NCI-H1105 treated with DMSO at 0.1 percent for 48 hours (cell line): ENCODE data around the gene PAIP1.
"Not testable (repeated sequence)": the region's sequence is repeated elsewhere in the genome, so short reads cannot be mapped to it uniquely, and the experiment has no call there.

ENCODE experiments used
- DNase-seq: peaks from one replicate; lab custom pipeline; 2025; lab: John Stamatoyannopoulos, UW

The PAIP1 gene

DNA sequence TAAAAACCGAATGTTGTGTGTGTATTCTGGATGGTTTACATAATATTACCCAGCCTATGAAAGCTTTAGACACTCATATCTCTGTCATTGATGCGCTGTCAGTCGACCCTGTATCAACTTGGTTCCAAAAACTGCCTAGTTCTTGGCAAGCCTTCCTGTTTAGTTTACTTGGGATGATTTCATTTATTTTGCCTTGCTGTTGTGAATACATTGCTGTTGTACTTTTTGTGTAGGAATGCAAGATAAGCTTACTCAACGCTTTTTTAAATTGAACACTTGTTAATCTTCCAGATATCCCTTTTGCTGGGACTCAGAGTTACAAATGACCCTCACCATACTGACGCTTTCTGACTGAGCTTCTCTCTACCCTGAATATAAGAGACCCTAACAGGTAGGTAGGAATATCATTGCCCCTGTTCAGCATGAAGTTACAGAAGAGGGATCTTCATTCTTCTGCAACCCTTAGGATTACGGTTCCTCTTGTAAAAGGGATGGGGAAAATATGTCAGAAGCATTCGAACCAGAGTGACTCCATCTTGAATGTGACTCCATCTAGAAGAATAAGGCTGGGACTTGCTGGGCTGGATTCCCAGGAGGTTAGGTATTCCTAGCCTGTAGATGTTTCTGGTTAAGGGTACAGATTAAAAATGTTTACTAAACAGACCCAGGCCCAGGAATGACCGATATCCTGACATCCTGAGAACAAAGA lies 13.7 kb upstream of the PAIP1 start:
- DNase-seq: no peak

- no peak for DNase-seq
Observed at GRCh38 chr5:43569236-43569746, 12.4 kb upstream of the PAIP1 start.

DNA sequence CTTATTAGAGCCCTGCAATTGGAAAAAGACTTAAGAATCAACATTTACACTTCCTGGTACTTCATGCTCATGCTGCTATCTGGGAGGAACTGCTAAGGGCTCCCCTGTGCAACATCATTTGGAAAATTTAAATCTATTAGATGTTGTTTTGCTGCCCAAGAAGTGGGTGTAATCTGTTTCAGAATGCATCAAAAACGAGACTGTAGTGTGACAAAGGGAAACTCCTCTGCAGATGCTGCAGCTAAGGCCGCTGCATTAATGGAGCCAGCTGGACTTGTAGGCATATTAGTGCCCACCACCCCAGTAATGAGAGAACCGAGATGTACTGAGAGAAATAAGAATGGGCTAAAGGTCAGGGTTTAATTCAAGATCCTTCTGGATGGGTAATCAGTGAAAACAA lies 11.1 kb upstream of the PAIP1 start:
- no peak for DNase-seq

- no peak for DNase-seq
Observed at GRCh38 chr5:43565043-43565442, 8.2 kb upstream of the PAIP1 start.

GRCh38 chr5:43564289-43564850 lies 7.5 kb upstream of the PAIP1 start:
- no peak for DNase-seq

- no peak for DNase-seq
Observed at GRCh38 chr5:43563321-43563720, 6.4 kb upstream of the PAIP1 start.

DNA sequence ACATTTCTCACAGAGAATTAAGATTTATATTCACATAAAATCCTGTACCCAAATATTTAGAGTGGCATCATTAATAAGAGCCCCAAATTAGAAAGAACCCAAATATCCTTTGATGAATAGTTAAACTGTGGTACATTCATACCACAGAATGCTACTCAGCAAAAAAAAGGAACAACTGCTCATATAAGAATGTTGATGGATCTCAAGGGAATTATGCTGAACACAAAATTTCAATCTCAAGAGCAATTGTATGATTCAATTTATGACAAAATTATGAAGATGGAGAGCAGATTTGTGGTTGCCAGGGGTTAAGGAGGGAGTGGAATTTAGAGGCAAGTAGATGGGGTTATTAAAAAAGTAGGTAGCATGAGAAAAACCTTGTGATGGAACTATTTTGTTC lies 4.5 kb upstream of the PAIP1 start:
- DNase-seq: no peak

GRCh38 chr5:43560128-43560527 lies 3.3 kb upstream of the PAIP1 start:
- no peak for DNase-seq

DNA sequence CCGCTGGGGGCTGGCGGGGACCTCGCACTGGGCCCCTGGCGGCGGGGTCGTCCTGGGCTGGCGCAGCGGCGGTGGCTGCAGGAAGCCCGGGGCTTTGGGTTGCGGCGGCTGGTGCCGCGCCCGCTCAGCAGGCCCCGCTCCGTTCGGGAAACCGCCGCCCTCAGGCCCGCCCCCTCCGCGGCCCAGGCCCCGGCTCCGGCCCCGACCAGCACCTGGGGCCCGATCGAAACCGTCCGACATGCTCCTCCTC lies 345 bp downstream of the PAIP1 start:
- not testable (repeated sequence) for DNase-seq

GRCh38 chr5:43555895-43556606 lies 826 bp downstream of the PAIP1 start:
- DNase-seq: peak; percentile 43

DNA sequence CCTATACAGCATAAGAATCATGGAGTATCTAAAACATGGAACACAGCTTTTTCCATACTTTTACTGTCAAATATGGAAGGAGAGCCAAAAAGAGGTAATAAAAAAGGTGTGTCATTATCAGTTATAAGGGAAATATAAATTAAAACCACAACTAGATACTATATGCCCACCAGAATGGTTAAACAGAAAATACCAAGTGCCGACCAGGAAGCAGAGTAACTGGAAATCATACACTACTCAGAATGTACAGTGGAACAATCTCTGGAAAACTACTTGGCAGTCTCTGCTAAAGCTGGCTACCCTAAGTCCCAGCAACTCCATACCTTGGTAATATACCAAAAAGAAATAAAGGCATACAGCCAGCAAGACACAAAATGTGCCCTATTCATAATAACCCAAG lies 2.4 kb downstream of the PAIP1 start:
- no peak for DNase-seq

DNA sequence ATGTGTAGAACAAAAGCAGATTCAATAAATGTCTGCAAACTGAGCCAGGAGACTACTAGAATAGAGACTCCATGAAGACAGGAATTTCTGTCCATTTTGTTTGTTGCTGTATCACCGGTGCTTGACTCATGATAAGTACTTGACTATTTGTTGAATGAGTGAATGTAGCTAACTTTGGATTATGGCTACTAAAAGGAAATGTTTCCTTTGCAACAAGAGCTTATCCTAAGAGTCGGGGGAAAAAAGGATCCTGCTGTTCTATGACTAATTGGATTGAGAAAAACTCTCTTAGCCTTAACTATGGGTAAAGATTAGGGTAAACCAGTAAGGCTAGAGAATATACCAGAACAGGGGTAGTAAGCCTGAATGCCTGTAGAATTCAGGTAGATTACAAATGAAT lies 3.5 kb downstream of the PAIP1 start:
- DNase-seq: no peak

GRCh38 chr5:43551731-43552130 lies 5.1 kb downstream of the PAIP1 start:
- no peak for DNase-seq

GRCh38 chr5:43549272-43549671 lies 7.6 kb downstream of the PAIP1 start:
- DNase-seq: not testable (repeated sequence)

DNA sequence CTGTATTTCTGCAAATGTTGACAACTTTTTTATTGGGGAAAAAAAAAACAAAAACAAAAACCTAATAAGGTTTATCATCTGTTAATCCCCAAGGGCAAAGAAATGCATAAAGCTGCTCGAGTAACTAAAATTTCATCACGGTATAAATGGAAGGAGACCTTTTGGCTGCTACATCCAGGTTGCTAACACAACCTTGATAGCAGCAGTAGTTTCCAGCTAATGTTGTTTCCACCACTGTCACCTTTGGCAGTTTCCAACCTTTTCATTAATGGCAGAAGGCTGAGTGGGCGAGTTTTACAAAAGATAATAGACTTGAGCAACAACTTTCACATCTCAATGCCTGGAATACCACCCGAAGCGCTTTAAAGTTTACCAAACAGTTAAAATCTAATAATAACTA lies 8.5 kb downstream of the PAIP1 start:
- no peak for DNase-seq

- no peak for DNase-seq
Observed at GRCh38 chr5:43547532-43547931, 9.3 kb downstream of the PAIP1 start.

DNA sequence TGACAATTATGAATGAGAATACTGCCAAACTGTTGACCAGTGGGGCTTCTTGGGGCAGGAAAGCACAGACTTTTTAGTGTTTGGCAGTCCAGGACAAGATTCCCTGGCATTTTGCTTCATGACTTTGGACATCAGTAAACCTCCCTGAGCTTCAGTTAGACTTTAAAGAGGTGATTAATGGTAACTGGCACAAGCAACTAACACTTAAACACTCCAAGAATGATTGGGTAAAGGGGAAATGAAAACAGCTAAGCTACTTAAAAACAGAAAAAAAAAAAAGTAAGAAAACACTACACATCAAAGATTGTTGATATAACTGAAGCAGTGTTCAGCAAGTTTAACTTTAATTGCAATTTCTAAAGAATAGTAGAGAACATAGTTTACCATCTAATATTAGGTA lies 13.4 kb downstream of the PAIP1 start:
- DNase-seq: no peak

- no peak for DNase-seq
Observed at GRCh38 chr5:43540746-43541145, 16.1 kb downstream of the PAIP1 start.

GRCh38 chr5:43536972-43537371 lies 19.9 kb downstream of the PAIP1 start:
- DNase-seq: no peak

GRCh38 chr5:43533646-43534045 lies 23.2 kb downstream of the PAIP1 start:
- no peak for DNase-seq

GRCh38 chr5:43530648-43531047 lies 26.2 kb downstream of the PAIP1 start:
- no peak for DNase-seq

- DNase-seq: no peak
Observed at GRCh38 chr5:43523662-43524072, 33.2 kb downstream of the PAIP1 start.

DNA sequence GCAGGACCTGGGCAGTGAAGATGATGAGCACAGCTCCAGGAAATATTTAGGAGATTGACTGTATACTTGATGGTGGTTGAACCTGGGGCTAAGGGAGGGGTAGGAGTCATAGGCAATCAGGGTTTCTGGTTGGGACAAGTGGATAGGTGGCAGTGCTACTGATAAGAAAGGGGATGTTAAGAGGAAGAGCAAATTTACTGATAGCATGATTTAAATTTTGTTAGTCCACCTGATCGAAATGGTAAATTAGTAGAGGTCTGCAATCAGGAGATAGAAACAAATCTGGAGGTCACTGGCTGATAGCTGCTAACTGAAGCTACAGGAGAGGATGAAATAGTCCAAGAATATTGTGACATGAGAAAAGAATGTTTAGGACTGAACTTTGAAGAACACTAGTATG lies 36.3 kb downstream of the PAIP1 start:
- DNase-seq: no peak

- DNase-seq: no peak
Observed at GRCh38 chr5:43515678-43516048, 41.2 kb downstream of the PAIP1 start.
